GM23338 (cell line): ENCODE data around the gene GALK1. TPM values are rescaled to one million over a fixed set of nuclear protein-coding genes. Genes with fewer than 3 reads are reported as not detected.

Source experiments
- ATAC-seq: fragments of 200-7000 bp; cut with Tn5 transposase; 3 replicates; pipeline ENCODE4 v1.9.1; 2020
- DNase-seq: peaks from one replicate; pipeline ENCODE4 v3.0.0-alpha.2; 2015; ENCODE audit warnings: low spot score
- H2AFZ ChIP-seq: fragments of 200-600 bp; sonication (generic); 2 replicates; pipeline ENCODE4 v1.8.0; 2016; ENCODE audit warnings: antibody characterized with exemption, mild to moderate bottlenecking, moderate library complexity
- H3F3A ChIP-seq: fragments of 200-600 bp; sonication (generic); replicated peaks from 2 replicates; pipeline ENCODE4 v1.8.0; 2017; ENCODE audit warnings: antibody characterized with exemption, mixed run types, low read depth
- H3K27ac ChIP-seq: fragments of 200-600 bp; sonication (generic); 2 replicates; pipeline ENCODE4 v1.6.1; 2016; ENCODE audit warnings: low read depth
- H3K27me3 ChIP-seq: fragments of 200-600 bp; sonication (generic); 2 replicates; pipeline ENCODE4 v1.8.0; 2016; ENCODE audit warnings: mild to moderate bottlenecking, mixed run types, moderate library complexity; ENCODE audit not compliant: insufficient read depth
- H3K36me3 ChIP-seq: fragments of 200-600 bp; sonication (generic); 2 replicates; pipeline ENCODE4 v1.8.0; 2016; ENCODE audit warnings: mild to moderate bottlenecking; ENCODE audit not compliant: insufficient read depth
- H3K4me1 ChIP-seq: fragments of 200-600 bp; sonication (generic); 2 replicates; pipeline ENCODE4 v1.8.0; 2016; ENCODE audit warnings: mild to moderate bottlenecking, moderate library complexity; ENCODE audit not compliant: insufficient read depth
- H3K4me2 ChIP-seq: fragments of 200-600 bp; sonication (generic); 2 replicates; pipeline ENCODE4 v1.7.1; 2017; ENCODE audit warnings: mixed run types
- H3K4me3 ChIP-seq: fragments of 200-600 bp; sonication (generic); 2 replicates; pipeline ENCODE4 v1.6.1; 2016; ENCODE audit warnings: mixed run types
- H3K79me2 ChIP-seq: fragments of 200-600 bp; sonication (generic); replicated peaks from 2 replicates; pipeline ENCODE4 v1.8.0; 2017; ENCODE audit warnings: mild to moderate bottlenecking; ENCODE audit not compliant: insufficient read depth
- H3K9me2 ChIP-seq: fragments of 200-600 bp; sonication (generic); 2 replicates; pipeline ENCODE4 v1.8.0; 2017; ENCODE audit not compliant: insufficient read depth
- H4K20me1 ChIP-seq: fragments of 200-600 bp; sonication (generic); replicated peaks from 2 replicates; pipeline ENCODE4 v1.8.0; 2017; ENCODE audit warnings: mild to moderate bottlenecking; ENCODE audit not compliant: insufficient read depth
- H3K27ac Mint-ChIP-seq: 2 replicates; pipeline ENCODE4 v1.8.0; 2020; ENCODE audit warnings: inconsistent platforms, mild to moderate bottlenecking, moderate library complexity, mixed read lengths
- H3K27me3 Mint-ChIP-seq: 3 replicates; pipeline ENCODE4 v1.8.0; 2022; ENCODE audit warnings: low read depth, mild to moderate bottlenecking, moderate library complexity, mixed read lengths, inconsistent platforms; ENCODE audit not compliant: insufficient read depth, poor library complexity
- H3K36me3 Mint-ChIP-seq: 3 replicates; pipeline ENCODE4 v1.8.0; 2021; ENCODE audit warnings: low read depth, mild to moderate bottlenecking, inconsistent platforms, moderate library complexity, mixed read lengths
- H3K4me1 Mint-ChIP-seq: 3 replicates; pipeline ENCODE4 v1.8.0; 2020; ENCODE audit warnings: mild to moderate bottlenecking, inconsistent platforms, mixed read lengths
- H3K4me3 Mint-ChIP-seq: 3 replicates; pipeline ENCODE4 v1.8.0; 2021; ENCODE audit warnings: moderate library complexity, mild to moderate bottlenecking, inconsistent platforms, mixed read lengths
- H3K9me3 Mint-ChIP-seq: 3 replicates; pipeline ENCODE4 v1.8.0; 2020; ENCODE audit warnings: moderate library complexity, mild to moderate bottlenecking, inconsistent platforms, mixed read lengths
- EZH2 ChIP-seq: fragments of 200-600 bp; sonication (generic); IDR thresholded peaks from one replicate; pipeline ENCODE4 v1.8.0; 2017; ENCODE audit warnings: antibody characterized with exemption, mild to moderate bottlenecking, low read depth; ENCODE audit not compliant: unreplicated experiment
- JUNB ChIP-seq: IDR thresholded peaks from one replicate; pipeline ENCODE4 v1.6.1; 2016; ENCODE audit warnings: antibody characterized with exemption; ENCODE audit not compliant: unreplicated experiment
- NANOG ChIP-seq: IDR thresholded peaks from 2 replicates; pipeline ENCODE4 v1.6.1; 2016; ENCODE audit warnings: antibody characterized with exemption, borderline replicate concordance
- POLR2AphosphoS5 ChIP-seq: IDR thresholded peaks from 2 replicates; pipeline ENCODE4 v1.6.1; 2016; ENCODE audit warnings: antibody characterized with exemption, low read depth
- STAT1 ChIP-seq: IDR thresholded peaks from one replicate; pipeline ENCODE4 v1.6.1; 2016; ENCODE audit warnings: antibody characterized with exemption; ENCODE audit not compliant: unreplicated experiment
- ZNF331 ChIP-seq: fragments of 250-450 bp; sonication (Bioruptor Pico); IDR thresholded peaks from 2 replicates; pipeline ENCODE4 v1.5.0; 2020; ENCODE audit warnings: low read depth, mild to moderate bottlenecking, moderate library complexity
- ZNF462 ChIP-seq: fragments of 250-450 bp; sonication (Bioruptor Pico); IDR thresholded peaks from 2 replicates; pipeline ENCODE4 v1.5.0; 2020; ENCODE audit warnings: mild to moderate bottlenecking, moderate library complexity
- polyA plus RNA-seq: library from polyadenylated mRNA; unstranded; fragments of >200 nt; fragmentation: Nextera tagmentation; extraction: Ambion mirVana; gene quantifications from 2 replicates; pipeline ENCODE4 v1.2.1, GENCODE V29; 2016
- total RNA-seq: library from RNA; depleted of rRNA; stranded (reverse); fragments of >200 nt; shearing (Covaris generic); gene quantifications from 2 replicates; pipeline ENCODE4 v1.2.3, GENCODE V29; 2014
- TF ChIP-seq, protein P1 (sequence below): IDR thresholded peaks from one replicate; pipeline ENCODE4 v1.6.1; 2018; ENCODE audit warnings: antibody characterized with exemption; ENCODE audit not compliant: unreplicated experiment
- TF ChIP-seq, protein P2 (sequence below), 2 experiments: fragments of 200-600 bp in 1 of 2; sonication (generic) in 1 of 2; conservative IDR thresholded peaks; 2 replicates each; pipeline versions ENCODE4 v1.5.1 to v1.6.1; 2016 to 2017; ENCODE audit warnings: antibody characterized with exemption in 2 of 2, low read depth in 2 of 2, mild to moderate bottlenecking in 2 of 2, moderate library complexity in 1 of 2
- TF ChIP-seq, protein P3 (sequence below): IDR thresholded peaks from 2 replicates; pipeline ENCODE4 v1.6.1; 2016; ENCODE audit warnings: antibody characterized with exemption

The GALK1 gene
- total and polyA plus RNA-seq, 2 experiments from 2014 or later = 30.5 to 31.7 TPM

- TF ChIP-seq ZNF462 (CRISPR knock-in tag) = no peak
These were observed 7.8 kb downstream of the GALK1 start (continued) for GRCh38 chr17:75757086-75757681.

DNA sequence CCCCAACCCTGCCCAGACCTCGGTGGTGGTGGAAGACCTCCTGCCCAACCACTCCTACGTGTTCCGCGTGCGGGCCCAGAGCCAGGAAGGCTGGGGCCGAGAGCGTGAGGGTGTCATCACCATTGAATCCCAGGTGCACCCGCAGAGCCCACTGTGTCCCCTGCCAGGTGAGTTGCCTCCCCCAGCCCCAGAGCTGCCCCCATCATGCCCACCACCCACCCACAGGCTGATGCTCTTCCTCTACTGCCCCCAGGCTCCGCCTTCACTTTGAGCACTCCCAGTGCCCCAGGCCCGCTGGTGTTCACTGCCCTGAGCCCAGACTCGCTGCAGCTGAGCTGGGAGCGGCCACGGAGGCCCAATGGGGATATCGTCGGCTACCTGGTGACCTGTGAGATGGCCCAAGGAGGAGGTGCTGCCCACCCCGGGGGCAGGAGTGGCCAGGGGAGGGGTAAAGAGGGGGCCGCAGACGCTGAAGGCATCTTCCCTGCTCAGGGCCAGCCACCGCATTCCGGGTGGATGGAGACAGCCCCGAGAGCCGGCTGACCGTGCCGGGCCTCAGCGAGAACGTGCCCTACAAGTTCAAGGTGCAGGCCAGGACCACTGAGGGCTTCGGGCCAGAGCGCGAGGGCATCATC lies 8.4 kb downstream of the GALK1 start:
- H3K9me3 Mint-ChIP-seq = no peaks in the 10 kb centered on the region
- H3K27ac Mint-ChIP-seq = no peak overlapping the region
- peaks cover 15% of the 10 kb centered on the region for H3K27me3 Mint-ChIP-seq
- H3F3A ChIP-seq = peaks cover 4% of the 10 kb centered on the region; the same call in 1 of the 2 replicates
- H3K4me1 ChIP-seq = no peaks in the 10 kb centered on the region
- no peak overlapping the region for H3K4me3 Mint-ChIP-seq
- ATAC-seq (no peak), DNase-seq (no peak)
- no peak overlapping the region for H3K4me3 ChIP-seq
- no peaks in the 10 kb centered on the region for H3K27me3 ChIP-seq
- no peaks in the 10 kb centered on the region for H3K79me2 ChIP-seq
- no peaks in the 10 kb centered on the region for H3K36me3 ChIP-seq
- H3K9me2 ChIP-seq = no peaks in the 10 kb centered on the region
- H3K36me3 Mint-ChIP-seq = no peaks in the 10 kb centered on the region
- H3K27ac ChIP-seq = no peak overlapping the region
- no peaks in the 10 kb centered on the region for H4K20me1 ChIP-seq
- no peak overlapping the region for H2AFZ ChIP-seq
- no peak overlapping the region for H3K4me2 ChIP-seq
- H3K4me1 Mint-ChIP-seq = peaks cover 13% of the 10 kb centered on the region
- TF ChIP-seq NANOG (no peak), STAT1 (no peak), ZNF331 (CRISPR knock-in tag) (no peak), JUNB (no peak), POLR2AphosphoS5 (no peak), EZH2 (no peak)
- TF ChIP-seq, protein P1, sequence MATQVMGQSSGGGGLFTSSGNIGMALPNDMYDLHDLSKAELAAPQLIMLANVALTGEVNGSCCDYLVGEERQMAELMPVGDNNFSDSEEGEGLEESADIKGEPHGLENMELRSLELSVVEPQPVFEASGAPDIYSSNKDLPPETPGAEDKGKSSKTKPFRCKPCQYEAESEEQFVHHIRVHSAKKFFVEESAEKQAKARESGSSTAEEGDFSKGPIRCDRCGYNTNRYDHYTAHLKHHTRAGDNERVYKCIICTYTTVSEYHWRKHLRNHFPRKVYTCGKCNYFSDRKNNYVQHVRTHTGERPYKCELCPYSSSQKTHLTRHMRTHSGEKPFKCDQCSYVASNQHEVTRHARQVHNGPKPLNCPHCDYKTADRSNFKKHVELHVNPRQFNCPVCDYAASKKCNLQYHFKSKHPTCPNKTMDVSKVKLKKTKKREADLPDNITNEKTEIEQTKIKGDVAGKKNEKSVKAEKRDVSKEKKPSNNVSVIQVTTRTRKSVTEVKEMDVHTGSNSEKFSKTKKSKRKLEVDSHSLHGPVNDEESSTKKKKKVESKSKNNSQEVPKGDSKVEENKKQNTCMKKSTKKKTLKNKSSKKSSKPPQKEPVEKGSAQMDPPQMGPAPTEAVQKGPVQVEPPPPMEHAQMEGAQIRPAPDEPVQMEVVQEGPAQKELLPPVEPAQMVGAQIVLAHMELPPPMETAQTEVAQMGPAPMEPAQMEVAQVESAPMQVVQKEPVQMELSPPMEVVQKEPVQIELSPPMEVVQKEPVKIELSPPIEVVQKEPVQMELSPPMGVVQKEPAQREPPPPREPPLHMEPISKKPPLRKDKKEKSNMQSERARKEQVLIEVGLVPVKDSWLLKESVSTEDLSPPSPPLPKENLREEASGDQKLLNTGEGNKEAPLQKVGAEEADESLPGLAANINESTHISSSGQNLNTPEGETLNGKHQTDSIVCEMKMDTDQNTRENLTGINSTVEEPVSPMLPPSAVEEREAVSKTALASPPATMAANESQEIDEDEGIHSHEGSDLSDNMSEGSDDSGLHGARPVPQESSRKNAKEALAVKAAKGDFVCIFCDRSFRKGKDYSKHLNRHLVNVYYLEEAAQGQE = no peak
- TF ChIP-seq, protein P2, sequence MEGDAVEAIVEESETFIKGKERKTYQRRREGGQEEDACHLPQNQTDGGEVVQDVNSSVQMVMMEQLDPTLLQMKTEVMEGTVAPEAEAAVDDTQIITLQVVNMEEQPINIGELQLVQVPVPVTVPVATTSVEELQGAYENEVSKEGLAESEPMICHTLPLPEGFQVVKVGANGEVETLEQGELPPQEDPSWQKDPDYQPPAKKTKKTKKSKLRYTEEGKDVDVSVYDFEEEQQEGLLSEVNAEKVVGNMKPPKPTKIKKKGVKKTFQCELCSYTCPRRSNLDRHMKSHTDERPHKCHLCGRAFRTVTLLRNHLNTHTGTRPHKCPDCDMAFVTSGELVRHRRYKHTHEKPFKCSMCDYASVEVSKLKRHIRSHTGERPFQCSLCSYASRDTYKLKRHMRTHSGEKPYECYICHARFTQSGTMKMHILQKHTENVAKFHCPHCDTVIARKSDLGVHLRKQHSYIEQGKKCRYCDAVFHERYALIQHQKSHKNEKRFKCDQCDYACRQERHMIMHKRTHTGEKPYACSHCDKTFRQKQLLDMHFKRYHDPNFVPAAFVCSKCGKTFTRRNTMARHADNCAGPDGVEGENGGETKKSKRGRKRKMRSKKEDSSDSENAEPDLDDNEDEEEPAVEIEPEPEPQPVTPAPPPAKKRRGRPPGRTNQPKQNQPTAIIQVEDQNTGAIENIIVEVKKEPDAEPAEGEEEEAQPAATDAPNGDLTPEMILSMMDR (conservative IDR thresholded peaks at IDR 0.05; ENCODE audit: low read depth in 2 of 2) = no peak
- TF ChIP-seq, protein P3, sequence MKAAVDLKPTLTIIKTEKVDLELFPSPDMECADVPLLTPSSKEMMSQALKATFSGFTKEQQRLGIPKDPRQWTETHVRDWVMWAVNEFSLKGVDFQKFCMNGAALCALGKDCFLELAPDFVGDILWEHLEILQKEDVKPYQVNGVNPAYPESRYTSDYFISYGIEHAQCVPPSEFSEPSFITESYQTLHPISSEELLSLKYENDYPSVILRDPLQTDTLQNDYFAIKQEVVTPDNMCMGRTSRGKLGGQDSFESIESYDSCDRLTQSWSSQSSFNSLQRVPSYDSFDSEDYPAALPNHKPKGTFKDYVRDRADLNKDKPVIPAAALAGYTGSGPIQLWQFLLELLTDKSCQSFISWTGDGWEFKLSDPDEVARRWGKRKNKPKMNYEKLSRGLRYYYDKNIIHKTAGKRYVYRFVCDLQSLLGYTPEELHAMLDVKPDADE = no peak
